Keratinocyte (primary cell): ENCODE data around the gene EPB41L2.

ENCODE experiments used
- CTCF ChIP-seq, 3 experiments: IDR thresholded peaks in 1 of 3; conservative IDR thresholded peaks in 1 of 3; optimal IDR thresholded peaks in 1 of 3; 2 replicates in 2 of 3; 3 replicates in 1 of 3; pipeline versions ENCODE3 to v1.5.1; 2011; ENCODE audit warnings: low read length in 3 of 3, mild to moderate bottlenecking in 3 of 3, moderate library complexity in 2 of 3, control low read depth in 1 of 3, inconsistent platforms in 1 of 3; ENCODE audit not compliant: insufficient read depth in 2 of 3; ENCODE audit errors: extremely low read depth in 1 of 3
- EZH2 ChIP-seq: IDR thresholded peaks from one replicate; pipeline ENCODE4 v1.6.1; 2012; ENCODE audit warnings: inconsistent platforms, mild to moderate bottlenecking, low read length, moderate library complexity

- TF ChIP-seq CTCF (optimal IDR thresholded peaks at IDR 0.05 in 1 of 3, IDR thresholded peaks at IDR 0.05 in 1 of 3, conservative IDR thresholded peaks at IDR 0.05 in 1 of 3; ENCODE audit: extremely low read depth in 1 of 3, insufficient read depth in 2 of 3, low read length in 3 of 3) (no peak), EZH2 (no peak)
Measured at GRCh38 chr6:130796313-130796905, 266.6 kb downstream of the EPB41L2 start.
